ENCODE data around the gene FILIP1L. TPM values are rescaled to one million over a fixed set of nuclear protein-coding genes. Genes with fewer than 3 reads are reported as not detected.

FILIP1L gene
- total and polyA plus RNA-seq, 2 of the 13 experiments (the other 11 are each of a cell fraction or from before 2014, with no cell fraction given): 8.1 to 187 TPM

GRCh38 chr3:99868311-99868646, 246.0 kb downstream of the FILIP1L start:
- peaks cover 32 to 73% of the 10 kb centered on the region in 2 experiments for H3K36me3 ChIP-seq (replicated peaks in 1 of 2; ENCODE audit: control insufficient read depth in 1 of 2, insufficient read depth in 2 of 2, low read length in 2 of 2)
- intact Hi-C loops (cut with micrococcal nuclease; ENCODE audit: unreplicated experiment): no loop called here
- POLR2A ChIA-PET: interaction anchor here (1.1 to 2.2 kb wide), 3 partner anchors 9 to 52 kb away, joined by 3 to 7 read pairs (median 4); no protein-coding TSS in a partner anchor
- no peak for TF ChIP-seq SOX5 (CRISPR knock-in tag; IDR thresholded peaks at IDR 0.05; ENCODE audit: borderline replicate concordance)
- TF ChIP-seq ZNF326 (CRISPR knock-in tag; IDR thresholded peaks at IDR 0.05; ENCODE audit: borderline replicate concordance): no peak
- TF ChIP-seq PAF1 (CRISPR knock-in tag; IDR thresholded peaks at IDR 0.05): peak; percentile 85; the same call in 1 of the 2 replicates
- no peak for TF ChIP-seq ZBTB39 (CRISPR knock-in tag; IDR thresholded peaks at IDR 0.05)
- TF ChIP-seq HDAC2 (CRISPR knock-in tag; IDR thresholded peaks at IDR 0.05): no peak
- peak; percentile 98 for TF ChIP-seq LCORL (IDR thresholded peaks at IDR 0.05)
- TF ChIP-seq LCORL (CRISPR knock-in tag; IDR thresholded peaks at IDR 0.05): no peak
- TF ChIP-seq POLR2G (IDR thresholded peaks at IDR 0.05; ENCODE audit: low read depth, low read length): peak; percentile 35
- TF ChIP-seq SAP130 (CRISPR knock-in tag; IDR thresholded peaks at IDR 0.05; ENCODE audit: low read depth): no peak
- no peak for TF ChIP-seq MYNN (CRISPR knock-in tag; IDR thresholded peaks at IDR 0.05; ENCODE audit: low read depth)
- no peak for TF ChIP-seq MYPOP (CRISPR knock-in tag; IDR thresholded peaks at IDR 0.05)
- no peak for TF ChIP-seq ELF3 (CRISPR knock-in tag; IDR thresholded peaks at IDR 0.05)
- TF ChIP-seq ZNF142 (CRISPR knock-in tag; IDR thresholded peaks at IDR 0.05): no peak
- no peak for TF ChIP-seq HDAC1 (CRISPR knock-in tag; IDR thresholded peaks at IDR 0.05)
- TF ChIP-seq ZNF607 (CRISPR knock-in tag; IDR thresholded peaks at IDR 0.05; ENCODE audit: borderline replicate concordance): no peak

More at GRCh38 chr3:99868311-99868646, 246.0 kb downstream of the FILIP1L start:
- H3K9ac ChIP-seq (ENCODE audit: insufficient read depth, low read depth, low read length): peak overlapping the region; percentile 1; the same call in 1 of the 2 replicates
- peaks cover 99% of the 10 kb centered on the region for H4K20me1 ChIP-seq (ENCODE audit: insufficient read depth, low read length)
- FAIRE-seq (no peak), DNase-seq (ENCODE audit: low spot score) (no peak), ATAC-seq (no peak; the same call in 2 of the 3 replicates)
- H3K27me3 ChIP-seq (ENCODE audit: control insufficient read depth in 1 of 2, insufficient read depth in 2 of 2, low read length in 2 of 2): no peaks in the 10 kb centered on the region; a peak in 1 of 5 replicates
- CTCF ChIA-PET (ENCODE audit: low intra/inter-chr PET ratio, low total read pairs): no interaction called here
- H3K4me3 ChIP-seq (replicated peaks in 1 of 3; ENCODE audit: insufficient read depth in 1 of 3, low read depth in 2 of 3, low read length in 3 of 3): peak overlapping the region in 2 of 3 experiments; percentile 1 to 8; a peak in 2 of 6 replicates
- H3K9me3 ChIP-seq (ENCODE audit: low read length): no peaks in the 10 kb centered on the region
- no peak overlapping the region for H2AFZ ChIP-seq (ENCODE audit: low read length)
- no peak overlapping the region for H3K27ac ChIP-seq (ENCODE audit: extremely low read length, insufficient read depth, low read length)
- peaks cover 92% of the 10 kb centered on the region for H3K4me1 ChIP-seq (ENCODE audit: insufficient read depth, low read length)
- no TSS peak for BruUV-seq (replicated peaks)
- in situ Hi-C loops (cut with HindIII; ENCODE audit: extremely low pct_ligation_motif_present, low pct_unique_long_range_greater_than_20kb): no loop called here
- peak overlapping the region; percentile 92 for H3K4me2 ChIP-seq (ENCODE audit: low read depth, low read length)
- WGBS (ENCODE audit: low lambda C conversion rate): 22% methylated on average over 1 of the region's 1 CpG
- H3K79me2 ChIP-seq (ENCODE audit: insufficient read depth, low read length): peaks cover 100% of the 10 kb centered on the region

Data from HepG2 (cell line).